Natural killer cell (primary cell): Measurements from ENCODE around the gene SAXO1. TPM values are rescaled to one million over a fixed set of nuclear protein-coding genes. Genes with fewer than 3 reads are reported as not detected.

Experiments
- ATAC-seq, 3 donors: fragments of 150-1000 bp in 2 of 3; fragments of 200-7000 bp in 1 of 3; cut with Tn5 transposase; 1 replicate in 1 of 3; 2 replicates in 2 of 3; pipeline ENCODE4 v1.10.0; 2021; ENCODE audit warnings: mild to moderate bottlenecking in 2 of 3, moderate library complexity in 2 of 3
- DNase-seq, 2 donors: peaks; one replicate each; pipeline versions ENCODE4 v3.0.0 to v3.0.0-alpha.2; 2013 to 2021; ENCODE audit warnings: mixed read lengths in 1 of 2
- H3K27ac ChIP-seq: one replicate; pipeline ENCODE4 v1.5.1; 2013; ENCODE audit warnings: mild to moderate bottlenecking, low read length
- H3K27me3 ChIP-seq: one replicate; pipeline ENCODE4 v1.6.1; 2013; ENCODE audit warnings: low read length; ENCODE audit not compliant: control insufficient read depth, insufficient read depth
- H3K36me3 ChIP-seq: one replicate; pipeline ENCODE4 v1.6.1; 2013; ENCODE audit warnings: low read length; ENCODE audit not compliant: control insufficient read depth, insufficient read depth
- H3K4me1 ChIP-seq: one replicate; pipeline ENCODE4 v1.6.1; 2013; ENCODE audit warnings: low read length; ENCODE audit not compliant: control insufficient read depth, insufficient read depth
- H3K4me3 ChIP-seq: one replicate; pipeline ENCODE4 v1.5.1; 2013; ENCODE audit warnings: low read length
- H3K9me3 ChIP-seq: one replicate; pipeline ENCODE4 v1.6.1; 2013; ENCODE audit warnings: low read length; ENCODE audit not compliant: control insufficient read depth, insufficient read depth
- H3K27ac Mint-ChIP-seq, 2 donors: one replicate each; pipeline ENCODE4 v1.8.0; 2022; ENCODE audit warnings: mild to moderate bottlenecking in 2 of 2, mixed read lengths in 2 of 2, moderate library complexity in 1 of 2
- H3K27me3 Mint-ChIP-seq, 2 donors: one replicate each; pipeline ENCODE4 v1.8.0; 2022; ENCODE audit warnings: low read depth in 2 of 2, mixed read lengths in 2 of 2
- H3K36me3 Mint-ChIP-seq: one replicate; pipeline ENCODE4 v1.8.0; 2022; ENCODE audit warnings: mixed read lengths
- H3K4me1 Mint-ChIP-seq, 2 donors: one replicate each; pipeline ENCODE4 v1.8.0; 2022; ENCODE audit warnings: mixed read lengths in 2 of 2
- H3K4me3 Mint-ChIP-seq: one replicate; pipeline ENCODE4 v1.8.0; 2022; ENCODE audit warnings: mild to moderate bottlenecking, moderate library complexity, mixed read lengths
- H3K9me3 Mint-ChIP-seq, 2 donors: one replicate each; pipeline ENCODE4 v1.8.0; 2022; ENCODE audit warnings: mixed read lengths in 2 of 2
- WGBS: methylation state at CpG from one replicate; pipeline ENCODE4 v1.1.7; 2013; ENCODE audit warnings: missing lambda C conversion rate; ENCODE audit not compliant: insufficient coverage; 5-methylcytosine and 5-hydroxymethylcytosine counted together
- intact Hi-C: fragments of 100-400 bp; cut with micrococcal nuclease; formaldehyde crosslinking; loops from one replicate; pipeline ENCODE4 v1.14.2; 2022
- total RNA-seq, 4 donors: library from RNA; stranded (reverse); fragments of 120-200 nt in 1 of 4; gene quantifications; one replicate each; pipeline versions ENCODE4 v1.2.3 to v1.2.4, GENCODE V29; 2013 to 2022
- TF ChIP-seq, protein P1 (sequence below): fragments of 200-600 bp; IDR thresholded peaks from one replicate; pipeline ENCODE4 v1.8.0; 2022; ENCODE audit warnings: antibody characterized with exemption

The SAXO1 gene
- total RNA-seq, 3 donors from 2014 or later (not counting 1 experiment from before 2014, with no cell fraction given), result 0.21 to 0.28 TPM; not detected in 1

DNA sequence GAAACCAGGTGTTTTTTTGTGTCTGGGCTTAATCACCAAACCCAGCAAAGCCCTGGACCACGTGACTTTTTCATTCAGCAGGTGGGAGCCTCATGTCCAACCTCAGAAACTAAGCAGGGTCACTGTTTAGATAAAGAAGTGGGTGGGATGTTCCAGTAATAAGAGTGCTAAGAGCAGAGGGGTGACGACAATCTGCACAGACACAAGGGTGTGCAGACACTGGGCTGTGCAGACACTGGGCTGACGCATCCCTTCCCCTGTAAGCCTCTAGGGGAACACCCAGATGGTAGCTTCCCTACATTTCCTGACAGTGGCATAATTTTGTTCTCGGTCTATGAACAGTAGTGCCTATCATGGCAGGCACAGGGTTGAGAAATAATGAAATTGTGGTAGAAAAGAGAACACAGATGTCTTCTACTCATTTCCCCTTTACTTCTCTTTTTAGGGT is 85.1 kb downstream of the SAXO1 start:
- no peak for DNase-seq

GRCh38 chr9:18942801-18943200 is 90.2 kb downstream of the SAXO1 start:
- Histone ChIP-seq H3K4me1 (no peaks in the 10 kb centered on the region), H3K27me3 (no peaks in the 10 kb centered on the region), H3K4me3 (no peak overlapping the region), H3K36me3 (no peaks in the 10 kb centered on the region), H3K27ac (no peak overlapping the region), H3K9me3 (no peaks in the 10 kb centered on the region)
- Mint-ChIP-seq H3K36me3 (no peaks in the 10 kb centered on the region), H3K4me1 (no peaks in the 10 kb centered on the region), H3K27me3 (peaks cover 5 to 14% of the 10 kb centered on the region in 2 donors), H3K27ac (no peak overlapping the region), H3K9me3 (peaks cover 0 to 2% of the 10 kb centered on the region in 2 donors), H3K4me3 (no peak overlapping the region)
- intact Hi-C loops, result no loop called here
- DNase-seq, result no peak
- WGBS, result 79% methylated on average over 5 of the region's 7 CpGs
- no peak for ATAC-seq
- TF ChIP-seq, protein P1, sequence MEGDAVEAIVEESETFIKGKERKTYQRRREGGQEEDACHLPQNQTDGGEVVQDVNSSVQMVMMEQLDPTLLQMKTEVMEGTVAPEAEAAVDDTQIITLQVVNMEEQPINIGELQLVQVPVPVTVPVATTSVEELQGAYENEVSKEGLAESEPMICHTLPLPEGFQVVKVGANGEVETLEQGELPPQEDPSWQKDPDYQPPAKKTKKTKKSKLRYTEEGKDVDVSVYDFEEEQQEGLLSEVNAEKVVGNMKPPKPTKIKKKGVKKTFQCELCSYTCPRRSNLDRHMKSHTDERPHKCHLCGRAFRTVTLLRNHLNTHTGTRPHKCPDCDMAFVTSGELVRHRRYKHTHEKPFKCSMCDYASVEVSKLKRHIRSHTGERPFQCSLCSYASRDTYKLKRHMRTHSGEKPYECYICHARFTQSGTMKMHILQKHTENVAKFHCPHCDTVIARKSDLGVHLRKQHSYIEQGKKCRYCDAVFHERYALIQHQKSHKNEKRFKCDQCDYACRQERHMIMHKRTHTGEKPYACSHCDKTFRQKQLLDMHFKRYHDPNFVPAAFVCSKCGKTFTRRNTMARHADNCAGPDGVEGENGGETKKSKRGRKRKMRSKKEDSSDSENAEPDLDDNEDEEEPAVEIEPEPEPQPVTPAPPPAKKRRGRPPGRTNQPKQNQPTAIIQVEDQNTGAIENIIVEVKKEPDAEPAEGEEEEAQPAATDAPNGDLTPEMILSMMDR, result no peak

More for the DNA sequence above, 85.1 kb downstream of the SAXO1 start:
- TF ChIP-seq, protein P1, result no peak
- peaks cover 0 to 10% of the 10 kb centered on the region in 2 donors for H3K27me3 Mint-ChIP-seq
- no peaks in the 10 kb centered on the region for H3K4me1 Mint-ChIP-seq
- H3K4me1 ChIP-seq, result no peaks in the 10 kb centered on the region
- H3K9me3 Mint-ChIP-seq, result peaks cover 0 to 2% of the 10 kb centered on the region in 2 donors
- H3K36me3 Mint-ChIP-seq, result no peaks in the 10 kb centered on the region
- ATAC-seq, result peak in 2 of 3 donors; percentile 24 to 37
- no peak overlapping the region for H3K4me3 Mint-ChIP-seq
- no peaks in the 10 kb centered on the region for H3K27me3 ChIP-seq
- 56% methylated on average over 4 of the region's 4 CpGs for WGBS
- no peaks in the 10 kb centered on the region for H3K36me3 ChIP-seq
- H3K4me3 ChIP-seq, result no peak overlapping the region
- intact Hi-C loops, result no loop called here
- no peak overlapping the region for H3K27ac Mint-ChIP-seq
- H3K27ac ChIP-seq, result no peak overlapping the region
- no peaks in the 10 kb centered on the region for H3K9me3 ChIP-seq

GRCh38 chr9:18941060-18941740 is 91.8 kb downstream of the SAXO1 start:
- ATAC-seq (no peak), DNase-seq (no peak)
- no peak overlapping the region for H3K27ac Mint-ChIP-seq
- no peaks in the 10 kb centered on the region for H3K27me3 ChIP-seq
- peaks cover 0 to 2% of the 10 kb centered on the region in 2 donors for H3K9me3 Mint-ChIP-seq
- peaks cover 5 to 14% of the 10 kb centered on the region in 2 donors for H3K27me3 Mint-ChIP-seq
- no peaks in the 10 kb centered on the region for H3K36me3 Mint-ChIP-seq
- no peak overlapping the region for H3K4me3 Mint-ChIP-seq
- TF ChIP-seq, protein P1, result no peak
- H3K27ac ChIP-seq, result no peak overlapping the region
- no peak overlapping the region for H3K4me3 ChIP-seq
- H3K4me1 Mint-ChIP-seq, result no peaks in the 10 kb centered on the region
- H3K9me3 ChIP-seq, result no peaks in the 10 kb centered on the region
- no peaks in the 10 kb centered on the region for H3K4me1 ChIP-seq
- 93% methylated on average over 8 of the region's 8 CpGs for WGBS
- intact Hi-C loops, result no loop called here
- H3K36me3 ChIP-seq, result no peaks in the 10 kb centered on the region

DNA sequence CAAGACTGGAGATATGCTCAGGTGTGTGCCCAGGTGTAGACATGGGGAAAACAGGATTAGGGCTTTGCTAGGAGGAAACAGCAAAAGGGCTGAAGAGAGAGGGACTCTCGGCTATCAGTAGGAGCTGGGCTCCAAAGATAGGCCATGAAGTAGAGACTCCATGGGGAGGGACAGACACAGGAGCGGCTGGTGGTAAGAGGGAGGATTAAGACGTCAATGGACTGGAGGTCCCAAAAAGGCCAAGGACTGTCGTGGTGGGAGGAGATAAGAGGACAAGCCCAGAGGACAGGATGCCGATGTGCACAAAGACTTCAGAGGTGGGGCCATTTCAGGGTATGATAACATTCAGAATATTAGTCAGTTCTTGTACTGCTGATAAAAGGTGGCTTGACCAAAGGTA is 93.1 kb downstream of the SAXO1 start:
- H3K27ac ChIP-seq, result no peak overlapping the region
- H3K4me3 ChIP-seq, result no peak overlapping the region
- H3K36me3 ChIP-seq, result no peaks in the 10 kb centered on the region
- no peak for DNase-seq
- no peaks in the 10 kb centered on the region for H3K4me1 ChIP-seq
- WGBS, result 91% methylated on average over 5 of the region's 5 CpGs
- H3K4me1 Mint-ChIP-seq, result no peaks in the 10 kb centered on the region
- H3K27me3 ChIP-seq, result no peaks in the 10 kb centered on the region
- H3K27ac Mint-ChIP-seq, result no peak overlapping the region
- H3K9me3 ChIP-seq, result no peaks in the 10 kb centered on the region
- H3K27me3 Mint-ChIP-seq, result peaks cover 6 to 9% of the 10 kb centered on the region in 2 donors
- ATAC-seq, result no peak
- no peaks in the 10 kb centered on the region for H3K36me3 Mint-ChIP-seq
- TF ChIP-seq, protein P1, result no peak
- no peak overlapping the region for H3K4me3 Mint-ChIP-seq
- no peaks in the 10 kb centered on the region for H3K9me3 Mint-ChIP-seq
- intact Hi-C loops, result no loop called here
